ENCODE measurements around the gene RND2.
"Not testable (repeated sequence)": the region's sequence is repeated elsewhere in the genome, so short reads cannot be mapped to it uniquely, and the experiment has no call there.

RND2 gene

GRCh38 chr17:43051969-43052368, 26.9 kb downstream of the RND2 start:
- Histone ChIP-seq H3K27me3 (ENCODE audit: insufficient read depth, low read length) (no peaks in the 10 kb centered on the region), H3K4me1 (ENCODE audit: insufficient read depth, low read length) (no peaks in the 10 kb centered on the region), H3K9me3 (ENCODE audit: insufficient read depth, low read depth, low read length) (no peaks in the 10 kb centered on the region), H3K9ac (ENCODE audit: low read depth, low read length) (no peak overlapping the region), H3K27ac (ENCODE audit: low read depth, low read length) (no peak overlapping the region), H3K4me3 (ENCODE audit: low read length) (no peak overlapping the region), H3K36me3 (ENCODE audit: insufficient read depth, low read length) (peaks cover 67% of the 10 kb centered on the region)
- WGBS = 96% methylated on average over 1 of the region's 1 CpG

GRCh38 chr17:43053008-43053407, 28.0 kb downstream of the RND2 start:
- not testable (repeated sequence) for H3K27ac ChIP-seq (ENCODE audit: low read depth, low read length); H3K9me3 ChIP-seq (ENCODE audit: insufficient read depth, low read depth, low read length); H3K4me3 ChIP-seq (ENCODE audit: low read length); H3K27me3 ChIP-seq (ENCODE audit: insufficient read depth, low read length); H3K4me1 ChIP-seq (ENCODE audit: insufficient read depth, low read length); H3K9ac ChIP-seq (ENCODE audit: low read depth, low read length)
- H3K36me3 ChIP-seq (ENCODE audit: insufficient read depth, low read length) = peaks cover 64% of the 10 kb centered on the region
- WGBS = 93% methylated on average over 7 of the region's 7 CpGs

GRCh38 chr17:43056051-43056450, 31.0 kb downstream of the RND2 start:
- H3K4me3 ChIP-seq (ENCODE audit: low read length) = no peak overlapping the region
- WGBS = 97% methylated on average over 7 of the region's 7 CpGs
- peaks cover 66% of the 10 kb centered on the region for H3K36me3 ChIP-seq (ENCODE audit: insufficient read depth, low read length)
- no peaks in the 10 kb centered on the region for H3K4me1 ChIP-seq (ENCODE audit: insufficient read depth, low read length)
- H3K9me3 ChIP-seq (ENCODE audit: insufficient read depth, low read depth, low read length) = no peaks in the 10 kb centered on the region
- no peak overlapping the region for H3K9ac ChIP-seq (ENCODE audit: low read depth, low read length)
- H3K27ac ChIP-seq (ENCODE audit: low read depth, low read length) = no peak overlapping the region
- H3K27me3 ChIP-seq (ENCODE audit: insufficient read depth, low read length) = no peaks in the 10 kb centered on the region

- peaks cover 15% of the 10 kb centered on the region for H3K4me1 ChIP-seq (ENCODE audit: insufficient read depth, low read length)
- no peak overlapping the region for H3K9ac ChIP-seq (ENCODE audit: low read depth, low read length)
- peaks cover 53% of the 10 kb centered on the region for H3K36me3 ChIP-seq (ENCODE audit: insufficient read depth, low read length)
- 90% methylated on average over 9 of the region's 10 CpGs for WGBS
- no peaks in the 10 kb centered on the region for H3K27me3 ChIP-seq (ENCODE audit: insufficient read depth, low read length)
- no peaks in the 10 kb centered on the region for H3K9me3 ChIP-seq (ENCODE audit: insufficient read depth, low read depth, low read length)
- peak overlapping the region; percentile 60 for H3K27ac ChIP-seq (ENCODE audit: low read depth, low read length)
- no peak overlapping the region for H3K4me3 ChIP-seq (ENCODE audit: low read length)
These were observed 38.1 kb downstream of the RND2 start for GRCh38 chr17:43062984-43063638.

GRCh38 chr17:43068570-43069367, 43.7 kb downstream of the RND2 start:
- H3K27me3 ChIP-seq (ENCODE audit: insufficient read depth, low read length) = no peaks in the 10 kb centered on the region
- peaks cover 54% of the 10 kb centered on the region for H3K36me3 ChIP-seq (ENCODE audit: insufficient read depth, low read length)
- H3K27ac ChIP-seq (ENCODE audit: low read depth, low read length) = no peak overlapping the region
- no peak overlapping the region for H3K4me3 ChIP-seq (ENCODE audit: low read length)
- H3K4me1 ChIP-seq (ENCODE audit: insufficient read depth, low read length) = peaks cover 10% of the 10 kb centered on the region; the same call in 1 of the 2 replicates
- WGBS = 90% methylated on average over 6 of the region's 6 CpGs
- no peak overlapping the region for H3K9ac ChIP-seq (ENCODE audit: low read depth, low read length)
- no peaks in the 10 kb centered on the region for H3K9me3 ChIP-seq (ENCODE audit: insufficient read depth, low read depth, low read length)

- H3K9ac ChIP-seq (ENCODE audit: low read depth, low read length) = no peak overlapping the region
- H3K4me3 ChIP-seq (ENCODE audit: low read length) = no peak overlapping the region
- peaks cover 61% of the 10 kb centered on the region for H3K36me3 ChIP-seq (ENCODE audit: insufficient read depth, low read length)
- WGBS = 95% methylated on average over 3 of the region's 3 CpGs
- H3K4me1 ChIP-seq (ENCODE audit: insufficient read depth, low read length) = 0 out of 2 replicates have a peak, but pooled peaks cover 4% of the 10 kb centered on the region
- H3K27ac ChIP-seq (ENCODE audit: low read depth, low read length) = no peak overlapping the region
- no peaks in the 10 kb centered on the region for H3K9me3 ChIP-seq (ENCODE audit: insufficient read depth, low read depth, low read length)
- no peaks in the 10 kb centered on the region for H3K27me3 ChIP-seq (ENCODE audit: insufficient read depth, low read length)
These were observed 44.4 kb downstream of the RND2 start for GRCh38 chr17:43069368-43069898.

GRCh38 chr17:43070257-43070656, 45.2 kb downstream of the RND2 start:
- peaks cover 61% of the 10 kb centered on the region for H3K36me3 ChIP-seq (ENCODE audit: insufficient read depth, low read length)
- no peak overlapping the region for H3K9ac ChIP-seq (ENCODE audit: low read depth, low read length)
- H3K27ac ChIP-seq (ENCODE audit: low read depth, low read length) = no peak overlapping the region
- H3K4me1 ChIP-seq (ENCODE audit: insufficient read depth, low read length) = 0 out of 2 replicates have a peak, but pooled peaks cover 4% of the 10 kb centered on the region
- no peaks in the 10 kb centered on the region for H3K9me3 ChIP-seq (ENCODE audit: insufficient read depth, low read depth, low read length)
- 69% methylated on average over 1 of the region's 1 CpG for WGBS
- no peaks in the 10 kb centered on the region for H3K27me3 ChIP-seq (ENCODE audit: insufficient read depth, low read length)
- H3K4me3 ChIP-seq (ENCODE audit: low read length) = no peak overlapping the region

- Histone ChIP-seq H3K4me1 (ENCODE audit: insufficient read depth, low read length) (0 out of 2 replicates have a peak, but pooled peaks cover 4% of the 10 kb centered on the region), H3K4me3 (ENCODE audit: low read length) (no peak overlapping the region), H3K27ac (ENCODE audit: low read depth, low read length) (no peak overlapping the region), H3K36me3 (ENCODE audit: insufficient read depth, low read length) (peaks cover 61% of the 10 kb centered on the region), H3K27me3 (ENCODE audit: insufficient read depth, low read length) (no peaks in the 10 kb centered on the region), H3K9me3 (ENCODE audit: insufficient read depth, low read depth, low read length) (no peaks in the 10 kb centered on the region), H3K9ac (ENCODE audit: low read depth, low read length) (no peak overlapping the region)
- 96% methylated on average over 1 of the region's 1 CpG for WGBS
These were observed 45.8 kb downstream of the RND2 start for GRCh38 chr17:43070872-43071271.

GRCh38 chr17:43074869-43075268, 49.8 kb downstream of the RND2 start:
- Histone ChIP-seq H3K36me3 (ENCODE audit: insufficient read depth, low read length) (peaks cover 46% of the 10 kb centered on the region), H3K4me3 (ENCODE audit: low read length) (no peak overlapping the region), H3K9me3 (ENCODE audit: insufficient read depth, low read depth, low read length) (no peaks in the 10 kb centered on the region), H3K9ac (ENCODE audit: low read depth, low read length) (no peak overlapping the region), H3K4me1 (ENCODE audit: insufficient read depth, low read length) (peaks cover 7% of the 10 kb centered on the region), H3K27ac (ENCODE audit: low read depth, low read length) (no peak overlapping the region), H3K27me3 (ENCODE audit: insufficient read depth, low read length) (no peaks in the 10 kb centered on the region)
- WGBS = 98% methylated on average over 4 of the region's 4 CpGs

- no peaks in the 10 kb centered on the region for H3K27me3 ChIP-seq (ENCODE audit: insufficient read depth, low read length)
- no peak overlapping the region for H3K9ac ChIP-seq (ENCODE audit: low read depth, low read length)
- 18% methylated on average over 1 of the region's 1 CpG for WGBS
- H3K4me1 ChIP-seq (ENCODE audit: insufficient read depth, low read length) = peaks cover 11% of the 10 kb centered on the region
- H3K36me3 ChIP-seq (ENCODE audit: insufficient read depth, low read length) = peaks cover 35% of the 10 kb centered on the region
- no peaks in the 10 kb centered on the region for H3K9me3 ChIP-seq (ENCODE audit: insufficient read depth, low read depth, low read length)
- H3K4me3 ChIP-seq (ENCODE audit: low read length) = no peak overlapping the region
- peak overlapping the region; percentile 82 for H3K27ac ChIP-seq (ENCODE audit: low read depth, low read length)
These were observed 54.7 kb downstream of the RND2 start for GRCh38 chr17:43079641-43080302.

All from HUES64 (cell line).